K562 (cell line): Measurements from ENCODE around the gene NADK. TPM values are rescaled to one million over a fixed set of nuclear protein-coding genes. Genes with fewer than 3 reads are reported as not detected.
A peak's percentile ranks its signal among the peaks of the same experiment; 100 is the strongest.

ENCODE experiments used
- CBX5 ChIP-seq: IDR thresholded peaks from 2 replicates; pipeline ENCODE4 v1.6.1; 2014; ENCODE audit warnings: low read depth, borderline replicate concordance
- ELF4 ChIP-seq: fragments of 450-650 bp; formaldehyde crosslinking; IDR thresholded peaks from 2 replicates; pipeline ENCODE4 v1.4.0; 2022; ENCODE audit warnings: missing genetic modification characterization
- ETV1 ChIP-seq: fragments of 450-650 bp; conservative IDR thresholded peaks from 2 replicates; pipeline ENCODE4 v1.6.1; 2016; ENCODE audit warnings: missing genetic modification characterization, control low read depth, low read depth, missing compliant biosample characterization
- FOXJ2 ChIP-seq: fragments of 200-800 bp; sonication (Bioruptor generic); IDR thresholded peaks from 2 replicates; pipeline ENCODE4 v1.6.1; 2016; ENCODE audit warnings: missing genetic modification characterization, missing compliant biosample characterization
- GABPA ChIP-seq: fragments of 200-800 bp; sonication (Bioruptor generic); conservative IDR thresholded peaks from 2 replicates; pipeline ENCODE4 v1.6.1; 2016; ENCODE audit warnings: low read depth, missing genetic modification characterization, missing compliant biosample characterization
- MAFK ChIP-seq: IDR thresholded peaks from 2 replicates; pipeline ENCODE4 v1.6.1; 2011; ENCODE audit warnings: low read length, improper control_type of control experiment
- MNT ChIP-seq, 2 experiments: fragments of 450-650 bp; conservative IDR thresholded peaks; 2 replicates each; pipeline ENCODE4 v1.6.1; 2017; ENCODE audit warnings: mild to moderate bottlenecking in 2 of 2, moderate library complexity in 2 of 2
- MTA1 ChIP-seq: fragments of 450-650 bp; IDR thresholded peaks from 2 replicates; pipeline ENCODE4 v1.6.1; 2017; ENCODE audit warnings: borderline replicate concordance
- NCOR1 ChIP-seq: fragments of 450-650 bp; IDR thresholded peaks from 2 replicates; pipeline ENCODE4 v1.6.1; 2016; ENCODE audit warnings: mild to moderate bottlenecking, moderate library complexity
- NR2F6 ChIP-seq: fragments of 450-650 bp; formaldehyde crosslinking; IDR thresholded peaks from 2 replicates; pipeline ENCODE4 v1.4.0; 2020; ENCODE audit warnings: mild to moderate bottlenecking
- RNF2 ChIP-seq: sonication (generic); IDR thresholded peaks from 2 replicates; pipeline ENCODE4 v1.6.1; 2016
- SOX6 ChIP-seq: fragments of 450-650 bp; IDR thresholded peaks from 2 replicates; pipeline ENCODE4 v1.6.1; 2014; ENCODE audit warnings: mild to moderate bottlenecking
- ZNF395 ChIP-seq: fragments of 200-800 bp; sonication (Bioruptor generic); IDR thresholded peaks from 2 replicates; pipeline ENCODE4 v1.6.1; 2017; ENCODE audit warnings: missing genetic modification characterization, missing compliant biosample characterization
- polyA plus RNA-seq, 8 experiments: library from polyadenylated mRNA; depleted of rRNA in 4 of 8; stranded (reverse) in 5 of 8; unstranded in 3 of 8; fragments of >200 nt; fragmentation: Nextera tagmentation in 2 of 8; fragmentation: Illumina TruSeq in 1 of 8; extraction: Ambion mirVana in 2 of 8; extraction: Trizol in 1 of 8; gene quantifications; 2 replicates each; pipeline versions ENCODE4 v1.2.1 to v1.2.3, GENCODE V29; 2011 to 2014; ENCODE audit warnings: inconsistent platforms in 1 of 8, missing spikeins in 1 of 8
- total RNA-seq, 7 experiments: library from RNA; depleted of rRNA in 6 of 7; stranded (reverse); fragments of >200 nt in 6 of 7; fragmentation: Illumina TruSeq in 2 of 7; extraction: Trizol in 2 of 7; gene quantifications; 2 replicates each; pipeline versions ENCODE4 v1.2.1 to v1.2.3, GENCODE V29; 2011 to 2021; ENCODE audit warnings: low replicate concordance in 1 of 7

The NADK gene
- total and polyA plus RNA-seq, 9 of the 15 experiments (the other 6 are each of a cell fraction or from before 2014, with no cell fraction given) = 1.5 to 135 (median 75.1) TPM

- peak; percentile 100 for TF ChIP-seq MTA1
- TF ChIP-seq NCOR1 = peak; percentile 5; the same call in 1 of the 2 replicates
- peak; percentile 88 for TF ChIP-seq ELF4
- TF ChIP-seq RNF2 = 0 out of 2 replicates have a peak, but pooled peaks have one; percentile 36
- TF ChIP-seq MNT (conservative IDR thresholded peaks at IDR 0.05) = peak; percentile 87 to 96
- TF ChIP-seq NR2F6 (CRISPR knock-in tag) = 0 out of 2 replicates have a peak, but pooled peaks have one; percentile 75
- peak; percentile 54; the same call in 1 of the 2 replicates for TF ChIP-seq CBX5
- peak; percentile 49; the same call in 1 of the 2 replicates for TF ChIP-seq FOXJ2
- peak; percentile 34; the same call in 1 of the 2 replicates for TF ChIP-seq MAFK
- TF ChIP-seq ETV1 (tag) = peak; percentile 95
- TF ChIP-seq GABPA (tag) = peak; percentile 92
- TF ChIP-seq ZNF395 (CRISPR knock-in tag) = 0 out of 2 replicates have a peak, but pooled peaks have one; percentile 18
- TF ChIP-seq SOX6 = peak; percentile 79; the same call in 1 of the 2 replicates
Observed at GRCh38 chr1:1724035-1724864, 54.0 kb downstream of the NADK start, which contains the start of gene CDK11A (continued).
